Endometrium (tissue), 2 donors: ENCODE measurements around the gene P2RX2.

ENCODE experiments used
- FAIRE-seq: peaks from 2 replicates; lab custom pipeline; 2012; peaks lifted over from hg19 to GRCh38; lab: Jason Lieb, UNC
- donor health status: control.
- donor health status: control.

Gene P2RX2

GRCh38 chr12:132662901-132663755, 44.6 kb downstream of the P2RX2 start:
- FAIRE-seq, result no peak

- no peak for FAIRE-seq
Measured at GRCh38 chr12:132664206-132665148, 45.9 kb downstream of the P2RX2 start.

DNA sequence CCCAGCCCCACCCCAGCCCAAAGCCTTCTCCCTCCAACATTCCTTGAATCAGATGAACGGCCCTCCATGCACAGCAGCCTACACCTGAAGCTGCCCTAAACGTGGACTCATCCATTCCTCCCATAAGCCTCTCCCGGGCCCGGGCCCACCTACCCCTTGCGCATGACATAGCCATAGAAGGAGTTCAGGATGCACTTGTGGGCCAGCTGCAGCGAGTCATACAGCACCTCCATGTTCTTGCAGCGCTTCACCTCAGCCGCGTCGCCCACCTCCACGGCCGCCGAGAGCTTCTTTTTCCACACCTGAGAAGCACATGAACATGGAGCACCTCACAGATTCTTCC, 46.5 kb downstream of the P2RX2 start:
- FAIRE-seq, result no peak

DNA sequence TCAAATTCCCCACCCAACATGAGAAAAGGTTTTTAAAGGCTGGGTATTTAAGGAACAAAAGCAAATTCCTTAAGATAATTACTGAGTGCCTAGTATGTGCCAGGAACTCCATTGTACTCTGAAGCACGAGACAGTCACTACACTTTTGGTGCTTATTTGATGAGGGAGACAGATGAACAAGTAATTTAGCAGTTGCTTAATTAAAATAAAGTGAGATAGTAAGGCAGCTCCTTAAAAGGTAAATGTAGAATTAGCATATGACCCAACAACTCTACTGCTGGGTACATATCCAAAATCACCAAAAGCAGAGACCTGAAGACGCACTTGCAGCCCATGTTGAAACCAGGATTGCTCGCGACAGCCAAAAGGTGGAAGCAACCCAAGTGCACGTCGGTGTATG, 47.2 kb downstream of the P2RX2 start:
- FAIRE-seq, result no peak

DNA sequence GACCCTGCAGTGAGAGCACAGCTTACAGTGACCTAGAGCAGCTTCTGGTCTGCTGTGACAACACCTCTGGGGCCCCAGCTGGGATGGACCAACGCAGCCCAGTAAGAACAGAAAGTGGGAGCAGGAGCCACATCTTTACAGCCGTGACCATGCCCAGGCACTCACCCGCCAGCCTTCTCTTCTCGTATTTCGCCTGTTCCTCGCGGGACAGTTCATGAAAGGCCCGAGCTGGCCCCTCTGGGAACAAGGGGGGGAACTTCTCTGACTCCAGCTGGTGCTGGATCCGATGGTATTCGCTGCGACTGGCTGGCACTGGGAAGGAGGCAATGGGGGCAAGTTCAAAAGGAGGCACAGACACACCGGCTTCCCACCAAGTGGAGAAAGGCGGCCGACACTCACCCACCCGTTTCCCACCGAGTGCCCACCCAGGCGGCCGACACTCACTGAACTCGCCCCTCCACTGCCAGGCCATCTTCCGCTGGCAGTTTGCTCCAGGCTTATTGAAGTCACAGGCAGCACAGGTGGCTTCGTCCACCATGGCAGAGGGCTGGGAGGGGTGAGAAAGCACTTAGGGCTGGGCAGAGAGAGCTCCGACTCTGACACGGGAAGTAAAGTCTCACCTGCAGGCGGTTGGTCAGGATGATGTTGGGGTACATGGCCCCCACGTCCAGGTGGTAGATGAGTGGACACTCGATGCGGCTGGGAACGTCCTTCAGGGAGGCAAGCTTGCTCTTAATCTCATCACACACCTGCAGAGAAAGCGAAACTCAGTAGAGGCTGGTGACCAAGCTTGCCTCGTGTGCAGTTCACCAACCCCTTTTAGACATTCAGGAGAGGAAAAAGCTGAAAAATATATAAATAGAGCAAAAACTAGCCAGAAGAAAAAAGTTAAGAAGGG, 49.9 kb downstream of the P2RX2 start:
- no peak for FAIRE-seq

DNA sequence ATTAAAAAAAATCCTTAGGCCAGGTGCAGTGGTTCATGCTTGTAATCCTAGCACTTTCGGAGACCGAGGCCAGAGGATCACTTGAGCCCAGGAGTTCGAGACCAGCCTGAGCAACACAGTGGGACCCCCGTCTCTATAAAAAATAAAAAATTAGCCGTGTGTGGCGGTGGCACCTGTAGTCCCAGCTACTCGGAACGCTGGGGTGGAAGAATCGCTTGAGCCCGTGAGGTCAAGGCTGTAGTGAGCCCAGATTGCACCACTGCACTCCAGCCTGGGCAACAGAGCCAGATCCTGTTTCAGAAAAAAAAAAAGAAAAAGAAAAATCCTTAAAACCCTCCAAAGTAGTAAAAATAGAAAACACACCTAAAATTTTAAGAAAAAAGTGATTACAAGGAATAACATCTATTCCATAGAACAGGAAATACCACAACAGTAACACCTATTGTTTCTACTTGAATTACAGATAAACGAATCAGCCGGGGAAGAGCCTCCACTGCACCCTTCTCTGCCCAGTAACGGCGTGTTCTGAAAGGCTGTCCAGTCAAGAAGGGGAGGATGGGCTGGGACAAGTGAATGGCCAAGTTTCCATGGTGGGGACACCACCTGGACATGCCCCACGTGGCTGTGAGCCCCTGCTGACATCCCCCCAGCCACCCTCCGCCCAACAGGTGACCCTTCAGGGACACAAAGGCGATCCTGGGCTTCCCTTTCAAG, 50.7 kb downstream of the P2RX2 start:
- no peak for FAIRE-seq
